ENCODE results near the gene SIGLEC9.

DNA sequence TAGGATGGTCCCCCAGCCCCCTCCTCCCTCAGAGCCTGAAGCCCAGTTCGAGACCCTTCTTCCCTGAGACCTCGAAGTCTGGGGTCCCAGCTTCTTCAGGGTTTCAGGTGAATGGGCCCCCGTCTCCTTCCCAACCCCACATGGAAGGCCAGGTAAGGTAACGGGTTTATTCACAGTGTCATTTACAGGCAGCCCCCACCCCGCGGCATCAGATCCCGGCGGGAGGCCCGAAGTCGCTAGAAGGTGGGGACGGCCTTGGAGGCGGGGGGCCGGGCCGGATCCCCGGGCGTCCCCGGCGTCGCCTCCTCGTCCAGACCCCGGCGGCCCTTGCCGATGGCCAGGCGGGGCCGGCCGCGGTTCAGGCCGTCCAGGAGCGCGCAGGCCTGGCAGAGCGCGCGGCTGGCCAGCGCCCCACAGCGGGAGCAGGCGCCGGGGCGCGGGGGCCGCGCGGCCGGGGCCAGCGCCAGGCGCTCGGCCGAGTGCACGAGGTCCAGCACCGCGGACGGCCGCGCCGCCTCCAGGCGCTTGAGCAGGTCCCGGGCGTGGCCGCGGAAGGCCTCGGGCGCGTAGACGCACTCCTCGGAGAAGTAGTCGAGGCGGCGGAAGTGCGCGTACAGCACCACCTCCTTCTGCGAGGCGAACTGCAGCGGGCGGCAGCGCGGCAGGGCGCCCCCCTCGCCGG lies 26.2 kb upstream of the SIGLEC9 start:
- no peak for TF ChIP-seq POLR2AphosphoS5 (IDR thresholded peaks at IDR 0.05; ENCODE audit: low read depth, low read length)
- no peak for TF ChIP-seq POLR2A (IDR thresholded peaks at IDR 0.05; ENCODE audit: low read depth, low read length)
- no peak for TF ChIP-seq TAF1 (IDR thresholded peaks at IDR 0.05; ENCODE audit: borderline replicate concordance, low read depth, low read length)

Data from GM12892 (cell line).